ENCODE results near the gene BEGAIN. TPM values are rescaled to one million over a fixed set of nuclear protein-coding genes. Genes with fewer than 3 reads are reported as not detected.

The BEGAIN gene
- total RNA-seq, 4 donors from 2014 or later = 3.5 to 7.1 (median 6.6) TPM

GRCh38 chr14:100567877-100568163, 19.4 kb downstream of the BEGAIN start:
- WGBS = no CpG with 5 or more reads among the region's 42 CpGs
- TF ChIP-seq POLR2A (IDR thresholded peaks at IDR 0.05; ENCODE audit: low read depth) (no peak), EP300 (IDR thresholded peaks at IDR 0.05) (no peak), CTCF (IDR thresholded peaks at IDR 0.05) (no peak)
- Histone ChIP-seq H3K9me3 (no peaks in the 10 kb centered on the region), H3K27me3 (peaks cover 5 to 79% (median 15%) of the 10 kb centered on the region in 4 donors), H3K4me3 (peak overlapping the region; percentile 60 to 76 (median 66)), H3K27ac (replicated peaks in 1 of 4) (peak overlapping the region in 1 of 4 donors; percentile 39), H3K36me3 (no peaks in the 10 kb centered on the region), H3K4me1 (peaks cover 9 to 42% (median 31%) of the 10 kb centered on the region in 4 donors)
- intact Hi-C loops (cut with DNase I) = no loop called here
- no peak for DNase-seq (ENCODE audit: extremely low spot score)

GRCh38 chr14:100567009-100567876, 20.0 kb downstream of the BEGAIN start:
- H3K9me3 ChIP-seq = no peaks in the 10 kb centered on the region
- H3K27me3 ChIP-seq = peaks cover 5 to 73% (median 15%) of the 10 kb centered on the region in 4 donors
- no peaks in the 10 kb centered on the region for H3K36me3 ChIP-seq
- H3K4me1 ChIP-seq = peaks cover 9 to 42% (median 31%) of the 10 kb centered on the region in 4 donors
- TF ChIP-seq POLR2AphosphoS5 (IDR thresholded peaks at IDR 0.05) (peak in 1 of 2 donors; percentile 21), EP300 (IDR thresholded peaks at IDR 0.05) (no peak)
- 0% methylated on average over 5 of the region's 70 CpGs for WGBS
- H3K4me3 ChIP-seq = peak overlapping the region; percentile 60 to 76 (median 66)
- DNase-seq (ENCODE audit: extremely low spot score) = no peak
- no peak overlapping the region for H3K27ac ChIP-seq (replicated peaks in 1 of 4)
- intact Hi-C loops (cut with DNase I) = no loop called here

GRCh38 chr14:100566586-100566985, 20.6 kb downstream of the BEGAIN start:
- DNase-seq (ENCODE audit: extremely low spot score) = no peak
- Histone ChIP-seq H3K4me1 (peaks cover 9 to 42% (median 31%) of the 10 kb centered on the region in 4 donors), H3K36me3 (no peaks in the 10 kb centered on the region), H3K27me3 (peaks cover 5 to 67% (median 15%) of the 10 kb centered on the region in 4 donors), H3K27ac (replicated peaks in 1 of 4) (no peak overlapping the region), H3K4me3 (peak overlapping the region; percentile 60 to 76 (median 66)), H3K9me3 (no peaks in the 10 kb centered on the region)
- intact Hi-C loops (cut with DNase I) = no loop called here
- TF ChIP-seq EP300 (IDR thresholded peaks at IDR 0.05) = no peak
- TF ChIP-seq POLR2AphosphoS5 (IDR thresholded peaks at IDR 0.05) = no peak
- WGBS = 70% methylated on average over 3 of the region's 4 CpGs

- Histone ChIP-seq H3K27me3 (peaks cover 5 to 62% (median 15%) of the 10 kb centered on the region in 4 donors), H3K9me3 (no peaks in the 10 kb centered on the region), H3K36me3 (no peaks in the 10 kb centered on the region), H3K4me1 (peaks cover 9 to 42% (median 31%) of the 10 kb centered on the region in 4 donors), H3K4me3 (no peak overlapping the region), H3K27ac (replicated peaks in 1 of 4) (no peak overlapping the region)
- TF ChIP-seq POLR2A (IDR thresholded peaks at IDR 0.05; ENCODE audit: low read depth) (no peak), POLR2AphosphoS5 (IDR thresholded peaks at IDR 0.05) (no peak), CTCF (IDR thresholded peaks at IDR 0.05) (no peak), EP300 (IDR thresholded peaks at IDR 0.05) (no peak)
- DNase-seq (ENCODE audit: extremely low spot score) = no peak
- intact Hi-C loops (cut with DNase I) = no loop called here
- WGBS = 95% methylated on average over 4 of the region's 11 CpGs
Measured at GRCh38 chr14:100566119-100566518, 21.1 kb downstream of the BEGAIN start.

GRCh38 chr14:100565650-100566049, 21.6 kb downstream of the BEGAIN start:
- H3K9me3 ChIP-seq = no peaks in the 10 kb centered on the region
- H3K4me3 ChIP-seq = no peak overlapping the region
- peaks cover 5 to 57% (median 15%) of the 10 kb centered on the region in 4 donors for H3K27me3 ChIP-seq
- no peaks in the 10 kb centered on the region for H3K36me3 ChIP-seq
- peaks cover 9 to 42% (median 31%) of the 10 kb centered on the region in 4 donors for H3K4me1 ChIP-seq
- intact Hi-C loops (cut with DNase I) = no loop called here
- TF ChIP-seq CTCF (IDR thresholded peaks at IDR 0.05) (no peak), POLR2AphosphoS5 (IDR thresholded peaks at IDR 0.05) (no peak), POLR2A (IDR thresholded peaks at IDR 0.05; ENCODE audit: low read depth) (no peak), EP300 (IDR thresholded peaks at IDR 0.05) (no peak)
- H3K27ac ChIP-seq (replicated peaks in 1 of 4) = no peak overlapping the region
- 100% methylated on average over 1 of the region's 3 CpGs for WGBS
- no peak for DNase-seq (ENCODE audit: extremely low spot score)

Measured in esophagus muscularis mucosa (tissue), 4 donors.